ENCODE results near the gene STRN.

The STRN gene

DNA sequence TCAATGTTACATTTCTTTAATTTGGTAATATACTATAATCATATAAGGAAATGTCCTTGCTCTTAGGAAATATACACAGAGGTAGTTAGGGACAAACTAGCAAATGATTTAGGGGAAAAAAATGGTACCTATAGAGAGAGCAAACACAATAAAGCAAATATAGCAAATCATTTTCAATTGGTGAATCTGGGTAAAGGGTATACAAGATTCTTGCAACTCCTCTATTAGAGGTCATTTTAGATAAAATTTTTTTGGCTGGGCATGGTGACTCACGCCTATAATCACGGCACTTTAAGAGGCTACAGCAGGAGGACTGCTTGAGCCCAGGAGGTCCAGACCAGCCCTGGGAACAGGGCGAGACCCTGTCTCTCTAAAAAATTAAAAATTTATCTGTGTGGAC, 44.4 kb downstream of the STRN start:
- Mint-ChIP-seq H3K9me3 (peaks cover 9% of the 10 kb centered on the region), H3K27ac (no peak overlapping the region), H3K4me1 (peaks cover 6% of the 10 kb centered on the region), H3K36me3 (ENCODE audit: low read depth) (peaks cover 33% of the 10 kb centered on the region), H3K4me3 (no peak overlapping the region), H3K27me3 (ENCODE audit: low read depth, poor library complexity) (no peaks in the 10 kb centered on the region)
- DNase-seq = no peak
- TF ChIP-seq, protein P1, sequence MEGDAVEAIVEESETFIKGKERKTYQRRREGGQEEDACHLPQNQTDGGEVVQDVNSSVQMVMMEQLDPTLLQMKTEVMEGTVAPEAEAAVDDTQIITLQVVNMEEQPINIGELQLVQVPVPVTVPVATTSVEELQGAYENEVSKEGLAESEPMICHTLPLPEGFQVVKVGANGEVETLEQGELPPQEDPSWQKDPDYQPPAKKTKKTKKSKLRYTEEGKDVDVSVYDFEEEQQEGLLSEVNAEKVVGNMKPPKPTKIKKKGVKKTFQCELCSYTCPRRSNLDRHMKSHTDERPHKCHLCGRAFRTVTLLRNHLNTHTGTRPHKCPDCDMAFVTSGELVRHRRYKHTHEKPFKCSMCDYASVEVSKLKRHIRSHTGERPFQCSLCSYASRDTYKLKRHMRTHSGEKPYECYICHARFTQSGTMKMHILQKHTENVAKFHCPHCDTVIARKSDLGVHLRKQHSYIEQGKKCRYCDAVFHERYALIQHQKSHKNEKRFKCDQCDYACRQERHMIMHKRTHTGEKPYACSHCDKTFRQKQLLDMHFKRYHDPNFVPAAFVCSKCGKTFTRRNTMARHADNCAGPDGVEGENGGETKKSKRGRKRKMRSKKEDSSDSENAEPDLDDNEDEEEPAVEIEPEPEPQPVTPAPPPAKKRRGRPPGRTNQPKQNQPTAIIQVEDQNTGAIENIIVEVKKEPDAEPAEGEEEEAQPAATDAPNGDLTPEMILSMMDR (IDR thresholded peaks at IDR 0.05) = no peak

DNA sequence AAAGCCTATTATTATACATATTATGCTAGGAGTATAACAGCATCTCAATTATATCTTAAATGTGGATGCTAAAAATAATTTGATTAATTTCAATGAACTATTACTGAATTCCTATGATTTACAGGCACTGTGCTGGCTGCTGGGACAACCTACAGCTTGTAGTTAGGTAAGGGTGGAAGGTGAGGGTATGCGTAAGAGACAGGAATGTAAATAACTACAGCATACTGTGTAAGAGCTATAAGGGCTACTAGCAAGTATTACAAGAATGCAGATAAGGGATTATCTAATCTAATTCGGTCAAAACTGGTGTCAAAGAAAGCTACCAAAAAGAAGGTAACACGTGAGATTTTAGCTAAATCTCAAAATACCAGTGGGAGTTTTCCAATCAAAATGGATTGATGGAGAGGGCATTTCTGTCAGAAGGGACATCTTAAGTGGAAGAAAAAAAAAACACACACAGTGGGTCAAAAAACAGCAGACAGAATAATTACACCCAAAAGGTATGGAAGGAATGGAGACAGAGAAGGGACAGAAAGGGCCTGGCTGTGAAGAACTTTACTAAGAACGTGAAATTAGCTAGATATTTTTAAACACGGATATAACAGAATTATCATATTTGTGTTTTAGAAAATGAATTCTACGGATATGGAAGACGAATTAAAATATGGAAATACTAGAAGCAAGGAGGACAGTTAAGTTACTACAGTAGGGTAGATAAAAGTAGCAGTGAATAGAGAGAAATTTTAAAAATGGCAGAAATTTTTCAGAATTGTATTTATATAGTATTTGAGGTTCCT, 47.1 kb downstream of the STRN start:
- Mint-ChIP-seq H3K27ac (no peak overlapping the region), H3K27me3 (ENCODE audit: low read depth, poor library complexity) (no peaks in the 10 kb centered on the region), H3K4me1 (peaks cover 6% of the 10 kb centered on the region), H3K36me3 (ENCODE audit: low read depth) (peaks cover 23% of the 10 kb centered on the region), H3K4me3 (no peak overlapping the region), H3K9me3 (peaks cover 4% of the 10 kb centered on the region)
- DNase-seq = no peak
- TF ChIP-seq, protein P1 (IDR thresholded peaks at IDR 0.05) = no peak

DNA sequence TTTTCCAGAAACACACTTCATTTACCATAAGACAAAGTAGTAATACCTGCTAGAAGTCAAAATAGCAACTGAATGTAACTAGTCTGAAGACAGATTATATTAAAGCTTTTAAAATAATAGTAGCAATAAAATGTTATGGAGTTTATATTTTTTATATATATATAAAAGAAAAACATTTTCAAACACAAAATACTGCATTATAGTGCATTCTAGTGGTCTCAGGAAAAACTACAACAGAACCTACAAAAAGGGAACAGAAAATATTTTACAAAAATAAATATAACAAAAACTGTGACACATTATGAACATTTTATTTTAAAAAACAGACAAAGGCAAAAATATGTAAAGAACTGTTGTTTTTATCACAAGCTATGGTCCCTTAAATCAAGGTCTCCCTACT, 48.0 kb downstream of the STRN start:
- Mint-ChIP-seq H3K36me3 (ENCODE audit: low read depth) (peaks cover 14% of the 10 kb centered on the region), H3K27ac (no peak overlapping the region), H3K27me3 (ENCODE audit: low read depth, poor library complexity) (no peaks in the 10 kb centered on the region), H3K4me1 (peaks cover 6% of the 10 kb centered on the region), H3K4me3 (no peak overlapping the region), H3K9me3 (no peaks in the 10 kb centered on the region)
- DNase-seq = no peak
- TF ChIP-seq, protein P1 (IDR thresholded peaks at IDR 0.05) = peak; percentile 25

DNA sequence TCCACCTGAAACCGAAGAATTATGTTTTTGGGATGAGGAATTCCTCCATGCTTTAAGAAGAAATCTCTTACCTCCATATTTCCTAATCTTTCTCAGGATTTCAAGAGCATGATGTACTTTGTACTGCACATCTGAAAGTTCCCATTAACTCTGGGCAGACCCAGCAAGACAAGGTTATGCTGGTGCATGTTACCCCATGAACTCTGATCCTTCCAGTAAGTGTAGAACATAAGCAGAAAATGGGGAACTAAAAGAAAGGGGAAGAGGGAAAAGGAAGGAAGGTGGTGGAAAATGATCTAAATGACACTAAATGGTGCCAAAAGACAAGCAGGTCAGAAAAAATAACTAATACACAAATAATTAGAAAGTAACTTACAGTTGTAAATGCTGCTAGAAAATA, 50.7 kb downstream of the STRN start:
- Mint-ChIP-seq H3K4me1 (no peaks in the 10 kb centered on the region), H3K27me3 (ENCODE audit: low read depth, poor library complexity) (no peaks in the 10 kb centered on the region), H3K27ac (no peak overlapping the region), H3K9me3 (no peaks in the 10 kb centered on the region), H3K4me3 (no peak overlapping the region), H3K36me3 (ENCODE audit: low read depth) (peaks cover 8% of the 10 kb centered on the region)
- TF ChIP-seq, protein P1 (IDR thresholded peaks at IDR 0.05) = no peak
- DNase-seq = no peak

DNA sequence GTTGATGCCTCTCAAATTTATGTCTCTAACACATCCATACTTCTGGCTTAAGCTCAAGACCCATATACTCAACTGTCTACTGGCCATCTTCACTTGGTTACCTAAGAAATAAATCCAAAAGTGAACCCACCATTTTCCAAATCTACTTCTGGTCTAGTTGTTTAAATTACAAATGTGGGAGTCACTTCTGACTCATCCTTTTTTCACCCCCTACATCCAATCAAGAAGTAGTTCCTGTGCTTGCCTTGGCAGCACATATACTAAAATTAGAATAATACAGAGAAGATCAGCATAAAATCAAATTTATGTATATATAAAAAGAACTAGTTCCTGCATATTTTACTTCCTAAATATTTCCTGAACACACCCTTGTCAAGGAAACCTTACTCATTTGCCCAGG, 53.6 kb downstream of the STRN start:
- Mint-ChIP-seq H3K4me3 (no peak overlapping the region), H3K4me1 (no peaks in the 10 kb centered on the region), H3K27ac (no peak overlapping the region), H3K36me3 (ENCODE audit: low read depth) (peaks cover 8% of the 10 kb centered on the region), H3K27me3 (ENCODE audit: low read depth, poor library complexity) (no peaks in the 10 kb centered on the region), H3K9me3 (no peaks in the 10 kb centered on the region)
- TF ChIP-seq, protein P1 (IDR thresholded peaks at IDR 0.05) = no peak
- no peak for DNase-seq

DNA sequence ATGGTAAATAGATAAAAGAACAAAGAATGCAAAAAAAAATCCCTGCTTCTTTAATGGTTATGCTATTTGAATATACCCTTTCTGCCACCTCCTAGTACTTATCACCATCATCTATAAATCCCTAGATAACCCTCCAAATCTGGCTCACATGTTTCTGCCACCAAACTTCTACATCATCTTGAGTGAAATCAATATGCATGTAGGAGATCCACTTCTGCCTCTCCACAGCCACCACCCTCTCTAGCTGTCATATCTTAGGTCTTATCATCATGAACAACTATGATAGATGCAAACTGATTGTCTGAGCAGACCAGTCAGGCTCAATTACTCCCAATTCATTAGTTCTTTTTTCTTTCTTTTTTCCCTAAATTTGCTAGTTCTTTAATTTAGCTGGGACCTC, 55.3 kb downstream of the STRN start:
- Mint-ChIP-seq H3K4me1 (no peaks in the 10 kb centered on the region), H3K36me3 (ENCODE audit: low read depth) (peaks cover 6% of the 10 kb centered on the region), H3K27ac (no peak overlapping the region), H3K4me3 (no peak overlapping the region), H3K9me3 (no peaks in the 10 kb centered on the region), H3K27me3 (ENCODE audit: low read depth, poor library complexity) (no peaks in the 10 kb centered on the region)
- TF ChIP-seq, protein P1 (IDR thresholded peaks at IDR 0.05) = no peak
- DNase-seq = no peak

Measured in nephron progenitor cell (in vitro differentiated cells).